ENCODE measurements around the gene LARGE1.

GRCh38 chr22:33379836-33380235 lies 540.4 kb downstream of the LARGE1 start:
- TF ChIP-seq EZH2 (IDR thresholded peaks at IDR 0.05; ENCODE audit: insufficient read depth, poor library complexity, severe bottlenecking) (no peak), EZH2phosphoT487 (IDR thresholded peaks at IDR 0.05; ENCODE audit: insufficient read depth, low read depth) (no peak)

Data from GM23248 (cell line).